Neuronal stem cell (in vitro differentiated cells): ENCODE data around the gene SLC25A48.

Source experiments
- DNase-seq: peaks from one replicate; pipeline ENCODE4 v3.0.0-alpha.2; 2013; ENCODE audit warnings: low spot score
- H2AFZ ChIP-seq: one replicate; pipeline ENCODE4 v1.6.1; 2013; ENCODE audit warnings: mild to moderate bottlenecking, low read length, inconsistent platforms
- H2AK5ac ChIP-seq: 2 replicates; pipeline ENCODE4 v1.6.1; 2013; ENCODE audit warnings: low read depth, mild to moderate bottlenecking, inconsistent platforms, low read length, moderate library complexity, mixed read lengths
- H2BK120ac ChIP-seq: 2 replicates; pipeline ENCODE4 v1.6.1; 2013; ENCODE audit warnings: low read depth, mild to moderate bottlenecking, inconsistent platforms, low read length, moderate library complexity, mixed read lengths
- H2BK12ac ChIP-seq: one replicate; pipeline ENCODE4 v1.6.1; 2013; ENCODE audit warnings: low read length, inconsistent platforms
- H2BK15ac ChIP-seq: 2 replicates; pipeline ENCODE4 v1.6.1; 2013; ENCODE audit warnings: mild to moderate bottlenecking, low read length, inconsistent platforms, mixed read lengths
- H2BK5ac ChIP-seq: one replicate; pipeline ENCODE4 v1.6.1; 2013; ENCODE audit warnings: inconsistent platforms, mild to moderate bottlenecking, low read length, moderate library complexity
- H3K14ac ChIP-seq: one replicate; pipeline ENCODE4 v1.6.1; 2013; ENCODE audit warnings: low read length, inconsistent platforms
- H3K18ac ChIP-seq: 2 replicates; pipeline ENCODE4 v1.6.1; 2013; ENCODE audit warnings: low read length, inconsistent platforms
- H3K23ac ChIP-seq: 2 replicates; pipeline ENCODE4 v1.6.1; 2013; ENCODE audit warnings: low read depth, mild to moderate bottlenecking, mixed read lengths, low read length, inconsistent platforms; ENCODE audit not compliant: poor library complexity
- H3K27ac ChIP-seq: replicated peaks from 3 replicates; pipeline ENCODE4 v1.5.1; 2013; ENCODE audit warnings: low read length, inconsistent platforms
- H3K27me3 ChIP-seq, 3 experiments: 2 replicates each; pipeline ENCODE4 v1.6.1; 2013; ENCODE audit warnings: low read length in 3 of 3, mild to moderate bottlenecking in 2 of 3, inconsistent platforms in 1 of 3, low read depth in 1 of 3, mixed read lengths in 1 of 3, moderate library complexity in 1 of 3; ENCODE audit not compliant: control insufficient read depth in 3 of 3, insufficient read depth in 3 of 3
- H3K36me3 ChIP-seq, 2 donors: replicated peaks in 1 of 2; 2 replicates each; pipeline ENCODE4 v1.6.1; 2013; ENCODE audit warnings: low read length in 2 of 2; ENCODE audit not compliant: control insufficient read depth in 2 of 2, insufficient read depth in 2 of 2
- H3K4ac ChIP-seq: 2 replicates; pipeline ENCODE4 v1.6.1; 2013; ENCODE audit warnings: inconsistent platforms, mild to moderate bottlenecking, low read length, moderate library complexity
- H3K4me1 ChIP-seq, 2 donors: 1 replicate in 1 of 2; 2 replicates in 1 of 2; pipeline ENCODE4 v1.6.1; 2013; ENCODE audit warnings: low read length in 2 of 2, low read depth in 1 of 2; ENCODE audit not compliant: control insufficient read depth in 2 of 2, insufficient read depth in 1 of 2
- H3K4me2 ChIP-seq: one replicate; pipeline ENCODE4 v1.6.1; 2013; ENCODE audit warnings: mild to moderate bottlenecking, low read length, inconsistent platforms; ENCODE audit not compliant: insufficient read depth, poor library complexity, severe bottlenecking
- H3K4me3 ChIP-seq, 2 donors: 2 replicates each; pipeline ENCODE4 v1.5.1; 2013; ENCODE audit warnings: low read length in 2 of 2, mild to moderate bottlenecking in 2 of 2, inconsistent platforms in 1 of 2, moderate library complexity in 1 of 2
- H3K79me1 ChIP-seq: one replicate; pipeline ENCODE4 v1.6.1; 2013; ENCODE audit warnings: low read depth, mild to moderate bottlenecking, inconsistent platforms, low read length, moderate library complexity
- H3K9ac ChIP-seq: one replicate; pipeline ENCODE4 v1.6.1; 2013; ENCODE audit warnings: mild to moderate bottlenecking, low read depth, low read length, inconsistent platforms; ENCODE audit not compliant: poor library complexity
- H3K9me3 ChIP-seq, 2 donors: replicated peaks in 1 of 2; 2 replicates each; pipeline versions ENCODE3 to v1.6.1; 2013; ENCODE audit warnings: low read length in 2 of 2, mild to moderate bottlenecking in 2 of 2, inconsistent platforms in 1 of 2, low read depth in 1 of 2, mixed read lengths in 1 of 2, moderate library complexity in 1 of 2; ENCODE audit not compliant: control insufficient read depth in 2 of 2, insufficient read depth in 1 of 2
- H4K8ac ChIP-seq: one replicate; pipeline ENCODE4 v1.6.1; 2013; ENCODE audit warnings: low read depth, mild to moderate bottlenecking, inconsistent platforms, low read length, moderate library complexity
- H4K91ac ChIP-seq: one replicate; pipeline ENCODE4 v1.6.1; 2013; ENCODE audit warnings: low read length, low read depth, mild to moderate bottlenecking, inconsistent platforms; ENCODE audit not compliant: poor library complexity
- WGBS, 2 donors: extraction: QIAGEN DNeasy Blood & Tissue Kit; methylation state at CpG; one replicate each; pipeline ENCODE4 v1.1.7; 2013; ENCODE audit warnings: missing lambda C conversion rate in 2 of 2, mixed read lengths in 1 of 2; ENCODE audit not compliant: insufficient read length in 2 of 2, insufficient replicate concordance in 1 of 2; ENCODE audit errors: extremely low coverage in 2 of 2; 5-methylcytosine and 5-hydroxymethylcytosine counted together

The SLC25A48 gene

DNA sequence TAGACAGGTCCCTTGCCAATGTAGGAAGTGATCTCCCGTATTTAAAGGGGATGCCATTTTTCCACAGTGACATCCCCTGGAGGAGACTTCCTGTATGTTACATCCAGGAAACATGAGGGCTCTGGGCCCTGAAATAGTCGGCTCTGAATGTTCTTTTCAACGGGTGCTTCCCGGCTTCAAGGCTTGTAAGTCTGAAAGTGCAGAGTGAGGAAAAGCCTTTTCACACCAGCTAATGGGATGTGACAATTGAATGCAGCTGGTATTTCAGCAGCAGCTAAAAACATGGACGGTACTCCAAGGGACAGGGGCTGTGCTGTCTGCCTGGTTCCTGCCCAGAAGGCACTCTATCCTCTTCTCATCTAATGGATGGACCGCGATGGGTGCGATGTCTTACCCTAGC lies 59.8 kb downstream of the SLC25A48 start:
- Histone ChIP-seq H3K27me3 (no peaks in the 10 kb centered on the region), H3K79me1 (no peaks in the 10 kb centered on the region), H3K9ac (no peak overlapping the region), H3K4ac (no peak overlapping the region), H3K27ac (no peak overlapping the region), H3K4me3 (no peak overlapping the region), H3K4me2 (no peak overlapping the region), H2AFZ (no peak overlapping the region), H3K36me3 (no peaks in the 10 kb centered on the region), H4K8ac (no peak overlapping the region), H3K18ac (no peak overlapping the region), H2BK120ac (no peak overlapping the region), H2BK12ac (no peak overlapping the region), H4K91ac (no peak overlapping the region), H3K23ac (no peak overlapping the region), H3K4me1 (no peaks in the 10 kb centered on the region), H2BK5ac (no peak overlapping the region), H3K14ac (no peak overlapping the region), H3K9me3 (no peaks in the 10 kb centered on the region), H2AK5ac (no peak overlapping the region), H2BK15ac (no peak overlapping the region)
- no CpG with 5 or more reads among the region's 8 CpGs for WGBS, 2 donors
- no peak for DNase-seq

DNA sequence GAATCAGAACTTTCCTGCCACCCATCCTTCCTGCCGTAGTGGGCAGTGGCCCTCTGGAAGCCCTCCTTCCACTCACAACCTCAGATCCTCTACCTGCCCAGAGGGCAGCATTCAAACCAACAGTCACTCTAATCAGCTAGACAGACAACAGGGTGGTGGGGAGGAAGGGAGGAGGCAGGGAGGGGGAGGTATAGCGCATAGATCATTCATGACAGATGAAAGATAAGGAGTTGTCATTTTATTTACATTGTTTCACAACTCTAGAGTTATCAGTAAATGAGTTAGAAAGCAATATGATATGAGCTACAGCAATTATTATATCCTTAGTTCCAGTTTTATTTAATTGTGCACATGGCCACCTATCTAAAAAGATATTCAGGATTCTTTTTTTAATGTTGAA lies 60.3 kb downstream of the SLC25A48 start:
- Histone ChIP-seq H3K36me3 (no peaks in the 10 kb centered on the region), H3K4me2 (no peak overlapping the region), H3K4ac (no peak overlapping the region), H3K23ac (no peak overlapping the region), H4K8ac (no peak overlapping the region), H3K18ac (no peak overlapping the region), H3K9me3 (no peaks in the 10 kb centered on the region), H3K27ac (no peak overlapping the region), H3K14ac (no peak overlapping the region), H2BK120ac (no peak overlapping the region), H2BK15ac (no peak overlapping the region), H2BK5ac (no peak overlapping the region), H3K79me1 (no peaks in the 10 kb centered on the region), H2AFZ (no peak overlapping the region), H3K9ac (no peak overlapping the region), H3K4me1 (no peaks in the 10 kb centered on the region), H4K91ac (no peak overlapping the region), H2AK5ac (no peak overlapping the region), H3K4me3 (no peak overlapping the region), H3K27me3 (no peaks in the 10 kb centered on the region), H2BK12ac (no peak overlapping the region)
- DNase-seq, result no peak
- no CpG with 5 or more reads among the region's 2 CpGs for WGBS, 2 donors

DNA sequence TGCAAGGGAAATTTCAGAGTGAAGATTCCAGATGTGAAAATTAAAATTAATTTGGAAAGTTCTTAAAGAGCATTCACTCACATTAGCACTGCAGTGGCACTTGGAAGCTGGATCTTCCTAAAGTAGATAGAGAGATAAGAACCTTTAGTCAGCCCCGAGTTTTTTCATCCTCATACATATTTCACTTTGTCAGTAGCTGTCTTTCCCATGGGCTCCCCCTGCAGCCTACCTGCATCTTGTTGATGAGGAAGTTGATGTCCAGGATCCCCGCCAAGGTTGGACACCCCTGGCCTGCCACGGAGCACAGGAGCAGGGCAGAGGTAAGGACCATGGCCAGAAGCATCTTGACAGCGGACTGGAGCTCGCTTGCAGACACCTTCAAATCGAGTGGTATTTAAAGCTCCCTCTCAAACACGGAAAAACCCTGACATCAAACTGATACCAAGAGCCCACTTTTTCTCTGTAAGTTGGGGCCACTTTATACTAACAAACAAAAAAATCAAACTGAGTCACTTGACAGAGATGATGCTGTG lies 61.1 kb downstream of the SLC25A48 start, which contains the start of gene IL9:
Gene IL9, minus strand, starts transcription at position 368 of the 533 bp plus-strand sequence. Its CDS starts 25 bp downstream, at position 343.
- H3K18ac ChIP-seq, result peak within 1 kb of the TSS; percentile 54
- H3K9me3 ChIP-seq, result no peaks in the 10 kb centered on the region
- no peak within 1 kb of the TSS for H2BK5ac ChIP-seq
- H4K8ac ChIP-seq, result no peak within 1 kb of the TSS
- no peak within 1 kb of the TSS for H3K27ac ChIP-seq
- no peak within 1 kb of the TSS for H2AFZ ChIP-seq
- no peak within 1 kb of the TSS for H3K4me2 ChIP-seq
- H3K14ac ChIP-seq, result no peak within 1 kb of the TSS
- H3K79me1 ChIP-seq, result no peaks in the 10 kb centered on the region
- H3K36me3 ChIP-seq, result no peaks in the 10 kb centered on the region
- H3K9ac ChIP-seq, result no peak within 1 kb of the TSS
- H3K4ac ChIP-seq, result no peak within 1 kb of the TSS
- no peak within 1 kb of the TSS for H2BK15ac ChIP-seq
- no peak within 1 kb of the TSS for H2BK12ac ChIP-seq
- no peak within 1 kb of the TSS for H2BK120ac ChIP-seq
- no peak within 1 kb of the TSS for H2AK5ac ChIP-seq
- H3K27me3 ChIP-seq, result no peaks in the 10 kb centered on the region
- DNase-seq, result no peak
- H3K4me3 ChIP-seq, result no peak within 1 kb of the TSS
- H3K4me1 ChIP-seq, result no peaks in the 10 kb centered on the region
- H3K23ac ChIP-seq, result no peak within 1 kb of the TSS
- no peak within 1 kb of the TSS for H4K91ac ChIP-seq
- WGBS, 2 donors, result no CpG with 5 or more reads among the region's 7 CpGs

DNA sequence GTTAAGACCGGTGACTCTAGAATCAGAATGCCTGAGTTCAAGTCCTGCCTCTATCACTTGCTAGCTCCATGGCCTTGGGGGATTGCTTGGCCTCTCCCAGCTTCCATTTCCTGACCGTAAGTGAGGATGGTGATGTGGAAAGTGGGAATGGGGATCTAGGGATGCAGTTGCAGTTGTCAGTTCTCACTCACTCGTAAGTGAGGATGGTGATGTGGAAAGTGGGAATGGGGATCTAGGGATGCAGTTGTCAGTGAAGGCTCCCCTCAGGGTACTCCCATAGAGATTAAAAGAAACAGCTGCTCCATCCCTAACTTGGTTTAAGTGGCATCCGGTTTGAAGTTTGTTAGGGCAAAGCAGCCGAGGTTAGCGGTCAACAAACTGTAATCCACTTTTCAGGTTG lies 64.2 kb downstream of the SLC25A48 start:
- H2AFZ ChIP-seq, result no peak overlapping the region
- H3K4me3 ChIP-seq, result no peak overlapping the region
- no peaks in the 10 kb centered on the region for H3K9me3 ChIP-seq
- H4K91ac ChIP-seq, result no peak overlapping the region
- no peak overlapping the region for H3K18ac ChIP-seq
- H2BK120ac ChIP-seq, result no peak overlapping the region
- WGBS, 2 donors, result no CpG with 5 or more reads among the region's 6 CpGs
- no peak overlapping the region for H4K8ac ChIP-seq
- H2BK12ac ChIP-seq, result no peak overlapping the region
- H3K23ac ChIP-seq, result no peak overlapping the region
- H3K27ac ChIP-seq, result no peak overlapping the region
- H3K4me2 ChIP-seq, result no peak overlapping the region
- H3K4ac ChIP-seq, result no peak overlapping the region
- no peak for DNase-seq
- no peaks in the 10 kb centered on the region for H3K36me3 ChIP-seq
- no peak overlapping the region for H2BK15ac ChIP-seq
- H3K27me3 ChIP-seq, result no peaks in the 10 kb centered on the region
- no peak overlapping the region for H3K9ac ChIP-seq
- no peaks in the 10 kb centered on the region for H3K79me1 ChIP-seq
- H2AK5ac ChIP-seq, result no peak overlapping the region
- H3K4me1 ChIP-seq, result no peaks in the 10 kb centered on the region
- H2BK5ac ChIP-seq, result no peak overlapping the region
- H3K14ac ChIP-seq, result no peak overlapping the region
